Neuron (in vitro differentiated cells): ENCODE measurements around the gene FLT1.

Source experiments
- H2AFZ ChIP-seq: one replicate; pipeline ENCODE4 v1.6.1; 2013; ENCODE audit warnings: low read depth, mild to moderate bottlenecking, inconsistent platforms, low read length, moderate library complexity
- H3K27me3 ChIP-seq: one replicate; pipeline ENCODE4 v1.6.1; 2013; ENCODE audit warnings: low read length; ENCODE audit not compliant: insufficient read depth
- H3K36me3 ChIP-seq: one replicate; pipeline ENCODE4 v1.6.1; 2013; ENCODE audit warnings: low read length; ENCODE audit not compliant: insufficient read depth
- H3K4me1 ChIP-seq: one replicate; pipeline ENCODE4 v1.6.1; 2013; ENCODE audit warnings: low read length; ENCODE audit not compliant: insufficient read depth
- H3K4me3 ChIP-seq: 2 replicates; pipeline ENCODE4 v1.5.1; 2013; ENCODE audit warnings: mild to moderate bottlenecking, low read length, moderate library complexity
- H3K9me3 ChIP-seq: one replicate; pipeline ENCODE4 v1.6.1; 2013; ENCODE audit warnings: low read length

FLT1 gene

DNA sequence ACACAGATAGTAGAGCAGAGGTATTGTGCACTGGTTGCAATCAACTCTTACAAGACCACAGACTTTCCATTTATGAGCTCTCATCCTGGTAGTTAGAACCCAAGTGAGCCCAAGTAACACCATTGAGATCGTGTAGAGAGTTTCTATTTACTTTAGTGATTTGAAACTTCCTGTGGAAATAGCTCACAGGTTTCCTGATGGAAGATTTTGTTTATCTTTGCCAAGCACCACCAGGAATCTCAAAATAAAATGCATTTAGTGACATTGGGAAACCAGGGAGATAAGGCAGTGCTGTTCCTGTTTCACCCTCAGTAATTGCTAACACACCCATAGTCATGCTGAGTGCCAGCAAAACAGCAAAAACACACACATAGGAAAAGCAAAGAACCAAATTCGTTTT, 102.5 kb downstream of the FLT1 start:
- H3K9me3 ChIP-seq = no peaks in the 10 kb centered on the region
- no peak overlapping the region for H3K4me3 ChIP-seq
- no peaks in the 10 kb centered on the region for H3K36me3 ChIP-seq
- H2AFZ ChIP-seq = no peak overlapping the region
- H3K27me3 ChIP-seq = no peaks in the 10 kb centered on the region
- H3K4me1 ChIP-seq = no peaks in the 10 kb centered on the region

DNA sequence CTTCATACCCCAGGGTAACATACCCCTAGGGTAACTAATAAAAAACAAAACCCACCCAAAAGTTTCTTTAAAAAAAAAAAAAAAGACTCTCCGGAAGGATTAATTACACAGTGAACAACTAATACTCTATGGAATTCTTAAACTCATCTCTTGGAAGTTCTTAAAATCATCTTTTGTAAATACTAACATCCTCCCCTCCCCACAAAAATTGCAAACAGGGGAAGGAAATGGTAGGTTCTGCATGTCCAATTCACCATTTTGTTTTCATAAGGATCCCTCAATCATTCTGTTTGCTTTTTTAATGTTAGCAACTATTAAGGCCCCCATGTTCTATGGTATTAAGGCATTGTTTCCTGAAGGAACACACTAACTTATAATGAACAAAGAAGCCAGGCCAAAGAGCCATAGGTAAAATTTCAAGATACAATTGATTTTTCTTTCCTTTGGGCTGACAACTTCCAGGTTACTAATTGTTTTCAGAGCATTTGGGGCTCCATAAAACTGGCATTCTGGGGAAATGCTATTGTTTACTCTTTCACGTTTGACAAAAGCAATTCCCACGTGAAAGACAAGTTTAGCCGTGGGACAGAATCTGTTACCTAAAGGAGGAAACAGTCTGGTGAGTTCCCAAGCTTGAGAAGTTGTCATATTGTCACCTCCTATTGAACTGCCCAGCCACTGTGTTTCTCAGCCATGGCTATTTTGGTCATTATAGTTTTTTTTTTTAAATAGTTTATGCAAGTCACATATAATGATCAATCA, 107.0 kb downstream of the FLT1 start:
- Histone ChIP-seq H3K27me3 (no peaks in the 10 kb centered on the region), H3K4me1 (no peaks in the 10 kb centered on the region), H3K4me3 (no peak overlapping the region), H3K36me3 (no peaks in the 10 kb centered on the region), H3K9me3 (no peaks in the 10 kb centered on the region), H2AFZ (no peak overlapping the region)

DNA sequence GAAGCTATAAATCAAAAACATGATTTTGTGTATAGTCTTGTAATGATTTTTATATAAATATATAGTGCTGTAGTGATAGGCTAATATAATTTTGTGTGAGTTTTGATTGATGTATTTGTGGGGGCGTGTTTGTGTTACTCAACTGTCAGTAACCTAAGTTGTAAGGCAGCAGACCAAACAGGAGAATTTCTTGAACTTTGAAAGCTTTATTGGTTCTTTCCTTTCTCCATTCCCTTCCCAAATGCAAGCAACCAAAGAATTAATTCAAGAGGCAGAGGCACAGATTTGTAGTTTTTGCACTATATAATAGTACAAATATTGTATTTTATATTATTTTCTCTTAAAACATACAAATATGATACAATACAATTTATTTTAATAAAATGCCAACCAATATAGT, 109.6 kb downstream of the FLT1 start:
- H3K4me3 ChIP-seq = no peak overlapping the region
- H2AFZ ChIP-seq = no peak overlapping the region
- no peaks in the 10 kb centered on the region for H3K9me3 ChIP-seq
- no peaks in the 10 kb centered on the region for H3K36me3 ChIP-seq
- no peaks in the 10 kb centered on the region for H3K4me1 ChIP-seq
- H3K27me3 ChIP-seq = no peaks in the 10 kb centered on the region

DNA sequence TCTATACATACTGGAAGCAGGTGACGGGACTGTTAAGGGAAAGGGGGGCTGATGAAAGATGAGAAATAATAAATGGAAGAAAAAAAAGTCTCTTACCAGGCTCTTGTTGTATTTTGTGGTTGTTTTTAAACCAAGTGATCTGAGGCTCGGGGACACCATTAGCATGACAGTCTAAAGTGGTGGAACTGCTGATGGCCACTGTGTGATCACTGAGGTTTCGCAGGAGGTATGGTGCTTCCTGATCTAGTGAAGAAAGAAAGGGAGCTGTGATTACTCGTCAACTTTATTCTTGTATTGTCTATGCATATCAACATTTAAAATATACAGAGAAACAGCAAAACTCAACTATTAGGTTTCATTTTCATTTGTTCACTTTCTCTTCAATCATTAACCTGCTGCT, 110.1 kb downstream of the FLT1 start:
- Histone ChIP-seq H3K27me3 (no peaks in the 10 kb centered on the region), H3K4me1 (no peaks in the 10 kb centered on the region), H3K36me3 (no peaks in the 10 kb centered on the region), H3K4me3 (no peak overlapping the region), H3K9me3 (no peaks in the 10 kb centered on the region), H2AFZ (no peak overlapping the region)

DNA sequence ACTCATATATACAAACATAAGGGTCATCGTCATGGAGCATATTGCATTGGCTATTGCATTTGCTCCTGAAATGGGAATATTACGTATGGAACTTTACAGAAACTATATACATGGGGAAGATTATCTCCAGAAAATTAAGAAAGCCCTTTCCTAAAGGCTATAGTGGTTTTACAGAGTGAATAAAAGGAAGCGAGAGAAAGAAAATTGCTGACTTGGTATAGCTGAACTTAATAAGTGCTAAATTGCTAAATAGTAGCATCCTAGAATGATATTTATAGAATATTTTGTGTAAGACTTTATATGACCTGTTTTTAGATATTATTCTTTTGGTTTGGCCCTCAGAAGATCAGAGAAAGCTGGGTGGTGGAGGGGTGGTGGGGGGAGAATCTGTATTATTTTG, 114.6 kb downstream of the FLT1 start:
- no peak overlapping the region for H3K4me3 ChIP-seq
- H3K9me3 ChIP-seq = no peaks in the 10 kb centered on the region
- no peaks in the 10 kb centered on the region for H3K4me1 ChIP-seq
- no peaks in the 10 kb centered on the region for H3K36me3 ChIP-seq
- no peak overlapping the region for H2AFZ ChIP-seq
- H3K27me3 ChIP-seq = no peaks in the 10 kb centered on the region

DNA sequence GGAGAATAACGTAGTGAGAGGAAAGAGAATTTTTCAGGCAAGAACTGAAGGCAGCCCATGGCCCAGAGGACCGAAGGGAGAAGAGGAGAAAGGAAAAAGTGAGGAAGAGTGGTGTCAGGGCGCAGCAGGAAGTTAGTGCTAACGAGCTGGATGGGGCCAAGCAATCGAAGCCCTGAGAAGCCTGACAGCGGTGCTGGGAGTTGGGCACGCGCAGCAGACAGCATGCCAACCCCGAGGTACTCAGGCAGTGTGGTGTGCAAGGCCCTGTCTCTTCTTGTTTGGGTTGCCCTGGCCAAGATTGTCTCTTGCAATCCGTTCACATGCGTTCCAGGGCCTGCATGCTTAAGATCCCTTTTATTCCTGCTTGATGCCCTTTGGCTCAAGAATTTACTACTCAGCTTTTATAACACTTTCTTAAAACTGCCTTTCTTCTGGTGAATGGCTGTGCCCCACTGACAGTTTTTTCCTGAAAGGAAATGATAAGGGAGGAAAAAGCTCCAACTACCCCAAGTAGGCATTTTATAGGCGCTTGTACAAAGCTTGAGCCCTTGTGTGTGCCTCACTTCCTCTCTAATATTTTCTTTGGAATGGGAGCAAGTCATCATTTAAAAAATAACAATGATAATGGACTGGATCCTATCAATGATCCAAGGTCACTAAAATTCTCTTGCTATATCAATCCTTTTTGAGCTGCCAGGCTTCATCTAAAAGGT, 115.4 kb downstream of the FLT1 start:
- Histone ChIP-seq H3K36me3 (no peaks in the 10 kb centered on the region), H3K27me3 (no peaks in the 10 kb centered on the region), H3K4me3 (no peak overlapping the region), H3K9me3 (no peaks in the 10 kb centered on the region), H3K4me1 (no peaks in the 10 kb centered on the region), H2AFZ (no peak overlapping the region)

DNA sequence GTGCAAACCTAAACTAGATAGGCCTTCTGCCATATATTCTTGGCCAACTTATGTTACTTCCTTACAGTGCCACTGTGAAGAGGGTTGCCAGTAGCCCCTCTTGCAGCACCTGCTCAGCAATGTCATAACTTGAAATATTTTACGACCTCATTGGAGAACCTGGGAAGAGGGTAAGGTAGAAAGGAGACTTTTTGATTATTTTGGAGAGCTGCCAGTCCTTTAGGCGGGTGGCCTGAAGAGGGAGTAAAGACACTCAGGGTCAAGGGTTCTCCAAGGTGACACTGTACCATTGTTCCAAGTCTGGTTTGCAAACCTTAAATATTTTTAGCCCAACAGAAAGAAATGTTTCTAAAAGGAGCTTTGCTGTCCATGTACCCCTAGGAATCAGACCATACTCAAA, 118.3 kb downstream of the FLT1 start:
- no peaks in the 10 kb centered on the region for H3K27me3 ChIP-seq
- no peaks in the 10 kb centered on the region for H3K4me1 ChIP-seq
- H3K4me3 ChIP-seq = no peak overlapping the region
- no peaks in the 10 kb centered on the region for H3K9me3 ChIP-seq
- no peak overlapping the region for H2AFZ ChIP-seq
- no peaks in the 10 kb centered on the region for H3K36me3 ChIP-seq

DNA sequence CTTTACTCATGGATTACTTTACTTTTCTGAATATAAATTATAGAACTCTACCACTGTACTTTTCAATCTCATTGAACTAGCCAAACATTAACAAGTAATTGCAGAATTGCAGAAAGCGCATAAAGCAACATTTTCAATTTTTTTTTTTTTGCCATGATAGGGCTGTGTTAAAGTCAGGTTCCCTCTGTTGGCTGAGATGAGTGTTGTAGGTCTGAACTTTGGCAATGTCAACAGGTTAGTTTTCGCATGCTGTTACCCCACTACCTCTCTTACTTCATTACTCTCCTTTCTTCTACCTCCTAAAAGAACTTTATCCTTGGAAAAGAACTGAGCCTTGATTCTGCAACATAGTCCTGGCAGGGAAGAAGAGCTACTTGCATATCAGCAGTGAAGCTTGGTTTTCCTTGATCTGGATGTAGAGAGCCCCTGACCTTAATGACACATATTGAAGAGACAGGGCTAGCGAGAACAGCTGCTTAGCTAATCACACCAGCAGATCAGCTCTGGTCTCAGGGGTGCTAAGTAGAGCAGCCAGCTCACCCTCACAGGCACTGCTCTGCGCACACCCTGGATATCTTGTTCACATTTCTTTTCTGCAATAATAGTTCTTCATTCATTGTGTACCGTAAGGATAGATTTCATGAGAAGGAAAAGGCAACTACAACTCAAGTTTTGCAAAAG, 119.5 kb downstream of the FLT1 start:
- H3K4me1 ChIP-seq = no peaks in the 10 kb centered on the region
- H3K36me3 ChIP-seq = no peaks in the 10 kb centered on the region
- H3K4me3 ChIP-seq = no peak overlapping the region
- no peaks in the 10 kb centered on the region for H3K9me3 ChIP-seq
- no peaks in the 10 kb centered on the region for H3K27me3 ChIP-seq
- H2AFZ ChIP-seq = no peak overlapping the region

DNA sequence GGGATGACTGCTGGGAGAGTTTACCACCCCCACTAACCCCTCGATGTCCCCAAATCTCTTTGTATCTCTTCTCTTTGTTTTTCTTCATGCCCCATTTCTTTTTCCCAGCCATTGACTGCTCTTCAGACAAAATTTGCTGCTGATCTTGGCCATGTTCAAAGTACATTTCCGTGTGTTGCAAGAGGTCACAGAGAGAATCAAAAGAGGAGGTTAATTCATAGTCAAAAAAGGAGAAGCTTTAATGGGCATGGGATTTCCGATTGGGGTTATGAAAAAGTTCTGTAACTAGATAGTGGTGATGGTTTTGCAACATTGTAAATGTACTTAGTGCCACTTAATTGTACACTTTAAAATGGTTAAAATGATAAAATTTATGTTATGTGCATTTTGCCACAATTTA, 121.1 kb downstream of the FLT1 start:
- Histone ChIP-seq H3K36me3 (no peaks in the 10 kb centered on the region), H2AFZ (no peak overlapping the region), H3K4me3 (no peak overlapping the region), H3K9me3 (no peaks in the 10 kb centered on the region), H3K27me3 (no peaks in the 10 kb centered on the region), H3K4me1 (no peaks in the 10 kb centered on the region)

DNA sequence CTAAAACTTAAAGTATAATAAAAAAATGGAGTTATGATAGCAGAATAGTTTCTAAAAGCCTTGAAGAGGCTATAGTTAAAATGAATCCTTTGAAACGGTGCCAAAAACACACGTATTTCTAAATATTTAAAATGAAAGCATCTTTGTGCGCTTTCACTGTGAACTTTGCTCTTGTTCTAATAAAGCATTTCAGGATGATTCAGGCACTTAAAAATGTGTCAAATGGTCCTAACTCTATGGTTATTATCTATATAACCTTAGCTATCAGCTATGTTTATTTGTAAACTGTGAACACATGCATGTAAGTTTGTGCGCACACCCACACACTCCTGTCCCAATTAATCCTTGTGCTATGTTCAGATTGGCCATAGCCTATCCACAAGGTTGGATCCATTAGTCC, 124.5 kb downstream of the FLT1 start:
- H3K27me3 ChIP-seq = no peaks in the 10 kb centered on the region
- H2AFZ ChIP-seq = no peak overlapping the region
- H3K4me3 ChIP-seq = no peak overlapping the region
- no peaks in the 10 kb centered on the region for H3K9me3 ChIP-seq
- H3K36me3 ChIP-seq = no peaks in the 10 kb centered on the region
- no peaks in the 10 kb centered on the region for H3K4me1 ChIP-seq

DNA sequence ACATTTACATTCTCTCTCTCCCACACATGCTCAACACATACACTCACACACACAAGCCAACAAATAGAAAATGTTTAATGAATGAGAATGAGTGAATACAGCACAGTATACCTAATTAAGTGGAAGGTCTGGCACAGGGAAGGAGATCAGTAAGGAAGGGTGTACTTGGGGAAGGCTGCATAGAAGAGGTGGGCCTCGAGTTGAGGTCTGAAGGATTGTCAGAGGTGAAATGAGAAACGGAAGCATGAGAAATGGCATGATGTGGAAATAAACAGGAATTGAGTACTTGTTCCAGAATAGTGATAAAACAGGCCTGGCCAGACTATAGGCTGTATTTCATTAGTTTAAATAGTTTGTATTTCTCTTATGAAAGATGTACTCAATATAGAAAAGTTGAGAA, 136.2 kb downstream of the FLT1 start:
- Histone ChIP-seq H3K9me3 (peaks cover 2% of the 10 kb centered on the region), H2AFZ (no peak overlapping the region), H3K36me3 (no peaks in the 10 kb centered on the region), H3K4me1 (no peaks in the 10 kb centered on the region), H3K4me3 (no peak overlapping the region), H3K27me3 (peaks cover 5% of the 10 kb centered on the region)

DNA sequence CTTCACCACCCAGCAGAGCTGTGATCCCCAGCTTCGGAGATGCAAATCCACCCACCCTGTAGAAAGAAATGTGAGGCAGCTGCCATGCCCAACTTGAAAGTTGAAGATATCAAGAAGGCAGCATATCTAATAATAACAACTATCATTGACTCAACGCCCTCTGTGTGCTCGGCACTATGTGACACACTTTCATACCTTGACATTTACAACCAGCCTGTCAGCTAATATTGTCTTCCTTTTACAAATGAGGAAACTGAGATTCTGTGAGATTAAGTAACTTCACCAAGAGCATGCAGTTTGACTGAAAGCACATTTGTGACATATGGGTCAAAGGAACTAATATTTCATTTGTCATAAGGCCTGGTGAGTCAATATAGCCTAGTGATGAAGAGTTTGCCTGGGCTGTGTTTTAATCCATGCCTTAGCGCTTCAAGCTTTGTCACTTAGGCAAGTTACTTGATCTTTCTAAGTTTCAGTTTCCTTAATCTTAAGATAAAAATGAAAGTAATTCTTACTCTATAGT, 137.0 kb downstream of the FLT1 start:
- Histone ChIP-seq H3K27me3 (peaks cover 5% of the 10 kb centered on the region), H3K4me3 (no peak overlapping the region), H3K36me3 (no peaks in the 10 kb centered on the region), H3K9me3 (peaks cover 2% of the 10 kb centered on the region), H3K4me1 (no peaks in the 10 kb centered on the region), H2AFZ (no peak overlapping the region)

DNA sequence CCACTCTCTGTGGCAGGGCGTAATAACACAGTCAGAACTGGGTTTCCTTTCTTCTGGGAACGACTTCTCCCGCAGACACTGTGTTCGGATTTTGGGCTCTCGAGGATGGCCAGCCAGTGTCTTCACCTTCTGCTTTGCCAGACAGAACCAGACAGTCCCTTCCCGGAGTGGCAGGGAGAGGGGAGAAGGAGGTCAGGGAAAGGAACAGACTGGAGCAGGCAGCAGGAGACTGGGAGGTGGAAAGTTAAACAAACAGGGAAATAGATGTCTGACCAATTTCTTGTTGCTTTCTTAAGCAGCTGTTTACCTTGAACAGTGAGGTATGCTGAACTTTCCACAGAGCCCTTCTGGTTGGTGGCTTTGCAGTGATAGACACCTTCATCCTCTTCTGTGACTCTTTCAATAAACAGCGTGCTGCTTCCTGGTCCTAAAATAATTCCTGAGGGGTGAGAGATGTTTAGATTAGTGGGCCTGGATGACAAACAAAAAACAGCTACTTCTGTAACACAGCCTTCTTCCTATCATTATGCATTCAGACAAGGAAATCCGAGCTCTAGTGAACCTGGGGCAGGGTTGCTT, 137.6 kb downstream of the FLT1 start:
- Histone ChIP-seq H3K36me3 (no peaks in the 10 kb centered on the region), H3K4me1 (no peaks in the 10 kb centered on the region), H2AFZ (no peak overlapping the region), H3K4me3 (no peak overlapping the region), H3K9me3 (peaks cover 2% of the 10 kb centered on the region), H3K27me3 (peaks cover 4% of the 10 kb centered on the region)
